ENCODE measurements around the gene CERS5. TPM values are rescaled to one million over a fixed set of nuclear protein-coding genes. Genes with fewer than 3 reads are reported as not detected.

The CERS5 gene, protein sequence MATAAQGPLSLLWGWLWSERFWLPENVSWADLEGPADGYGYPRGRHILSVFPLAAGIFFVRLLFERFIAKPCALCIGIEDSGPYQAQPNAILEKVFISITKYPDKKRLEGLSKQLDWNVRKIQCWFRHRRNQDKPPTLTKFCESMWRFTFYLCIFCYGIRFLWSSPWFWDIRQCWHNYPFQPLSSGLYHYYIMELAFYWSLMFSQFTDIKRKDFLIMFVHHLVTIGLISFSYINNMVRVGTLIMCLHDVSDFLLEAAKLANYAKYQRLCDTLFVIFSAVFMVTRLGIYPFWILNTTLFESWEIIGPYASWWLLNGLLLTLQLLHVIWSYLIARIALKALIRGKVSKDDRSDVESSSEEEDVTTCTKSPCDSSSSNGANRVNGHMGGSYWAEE
- polyA plus RNA-seq (2012; ENCODE audit: insufficient read depth, insufficient read length, low read depth) = 23.7 TPM

- Histone ChIP-seq H3K4me1 (no peaks in the 10 kb centered on the region), H3K4me3 (ENCODE audit: low read depth, low read length) (peak within 1 kb of the TSS; percentile 72), H3K27me3 (no peaks in the 10 kb centered on the region), H3K36me3 (no peaks in the 10 kb centered on the region), H3K9me3 (no peaks in the 10 kb centered on the region)
- DNase-seq = peak; percentile 100
- TF ChIP-seq, protein P1, sequence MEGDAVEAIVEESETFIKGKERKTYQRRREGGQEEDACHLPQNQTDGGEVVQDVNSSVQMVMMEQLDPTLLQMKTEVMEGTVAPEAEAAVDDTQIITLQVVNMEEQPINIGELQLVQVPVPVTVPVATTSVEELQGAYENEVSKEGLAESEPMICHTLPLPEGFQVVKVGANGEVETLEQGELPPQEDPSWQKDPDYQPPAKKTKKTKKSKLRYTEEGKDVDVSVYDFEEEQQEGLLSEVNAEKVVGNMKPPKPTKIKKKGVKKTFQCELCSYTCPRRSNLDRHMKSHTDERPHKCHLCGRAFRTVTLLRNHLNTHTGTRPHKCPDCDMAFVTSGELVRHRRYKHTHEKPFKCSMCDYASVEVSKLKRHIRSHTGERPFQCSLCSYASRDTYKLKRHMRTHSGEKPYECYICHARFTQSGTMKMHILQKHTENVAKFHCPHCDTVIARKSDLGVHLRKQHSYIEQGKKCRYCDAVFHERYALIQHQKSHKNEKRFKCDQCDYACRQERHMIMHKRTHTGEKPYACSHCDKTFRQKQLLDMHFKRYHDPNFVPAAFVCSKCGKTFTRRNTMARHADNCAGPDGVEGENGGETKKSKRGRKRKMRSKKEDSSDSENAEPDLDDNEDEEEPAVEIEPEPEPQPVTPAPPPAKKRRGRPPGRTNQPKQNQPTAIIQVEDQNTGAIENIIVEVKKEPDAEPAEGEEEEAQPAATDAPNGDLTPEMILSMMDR (IDR thresholded peaks at IDR 0.05; ENCODE audit: low read depth, low read length) = no peak; the same call in 1 of the 2 replicates
Measured at GRCh38 chr12:50167049-50167828, at the start of gene CERS5. TSS of gene CERS5 (minus strand) at chr12:50167369. CDS start at chr12:50167297, 72 bp downstream.

DNA sequence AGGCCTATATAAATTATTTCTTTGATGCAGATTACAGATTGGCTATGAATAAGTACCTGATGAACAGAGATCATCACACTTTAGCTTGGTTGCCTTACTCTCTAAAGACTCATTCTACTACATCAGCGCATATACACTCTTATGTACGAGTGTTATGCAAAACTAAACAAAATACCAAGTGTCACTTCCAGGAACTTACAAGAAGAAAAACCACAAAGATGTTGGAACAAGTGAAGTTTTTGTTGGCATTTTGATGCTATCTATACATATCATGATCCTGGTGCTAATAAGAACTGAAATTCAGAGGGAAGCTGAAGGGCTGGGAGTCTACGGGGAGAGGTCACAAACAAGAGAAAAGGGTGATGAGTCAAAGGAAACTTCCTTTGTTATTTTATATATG lies 47.9 kb upstream of the CERS5 start:
- Histone ChIP-seq H3K4me3 (ENCODE audit: low read depth, low read length) (no peak overlapping the region), H3K4me1 (peaks cover 6% of the 10 kb centered on the region), H3K27me3 (no peaks in the 10 kb centered on the region), H3K36me3 (peaks cover 39% of the 10 kb centered on the region), H3K9me3 (peaks cover 3% of the 10 kb centered on the region; the same call in 1 of the 2 replicates)
- TF ChIP-seq, protein P1 (IDR thresholded peaks at IDR 0.05; ENCODE audit: low read depth, low read length) = no peak
- DNase-seq = no peak

DNA sequence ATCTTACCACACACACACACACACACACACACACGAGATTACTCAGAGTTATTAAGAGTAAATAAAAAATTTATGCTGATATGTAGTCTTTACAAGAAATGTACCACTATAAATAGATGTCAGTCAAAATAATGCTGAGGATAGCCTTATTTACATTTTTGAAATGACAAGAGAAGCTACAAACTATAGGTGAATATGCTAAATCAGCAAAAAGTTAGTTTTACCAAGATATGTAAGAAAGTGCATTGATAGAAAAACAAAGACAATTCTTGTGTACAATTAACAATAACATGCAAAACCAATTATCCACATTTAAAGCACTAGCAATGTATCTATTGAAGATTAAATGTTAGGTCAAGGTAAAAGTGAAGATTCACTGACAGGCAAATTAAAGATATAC lies 46.8 kb upstream of the CERS5 start:
- TF ChIP-seq, protein P1 (IDR thresholded peaks at IDR 0.05; ENCODE audit: low read depth, low read length) = no peak
- Histone ChIP-seq H3K36me3 (peaks cover 37% of the 10 kb centered on the region), H3K27me3 (no peaks in the 10 kb centered on the region), H3K4me3 (ENCODE audit: low read depth, low read length) (no peak overlapping the region), H3K4me1 (peaks cover 3% of the 10 kb centered on the region), H3K9me3 (peaks cover 3% of the 10 kb centered on the region; the same call in 1 of the 2 replicates)
- DNase-seq = no peak

GRCh38 chr12:50213439-50213838 lies 46.3 kb upstream of the CERS5 start:
- TF ChIP-seq, protein P1 (IDR thresholded peaks at IDR 0.05; ENCODE audit: low read depth, low read length) = no peak
- no peak for DNase-seq
- Histone ChIP-seq H3K4me3 (ENCODE audit: low read depth, low read length) (no peak overlapping the region), H3K27me3 (no peaks in the 10 kb centered on the region), H3K36me3 (peaks cover 36% of the 10 kb centered on the region), H3K9me3 (peaks cover 3% of the 10 kb centered on the region; the same call in 1 of the 2 replicates), H3K4me1 (peaks cover 3% of the 10 kb centered on the region)

DNA sequence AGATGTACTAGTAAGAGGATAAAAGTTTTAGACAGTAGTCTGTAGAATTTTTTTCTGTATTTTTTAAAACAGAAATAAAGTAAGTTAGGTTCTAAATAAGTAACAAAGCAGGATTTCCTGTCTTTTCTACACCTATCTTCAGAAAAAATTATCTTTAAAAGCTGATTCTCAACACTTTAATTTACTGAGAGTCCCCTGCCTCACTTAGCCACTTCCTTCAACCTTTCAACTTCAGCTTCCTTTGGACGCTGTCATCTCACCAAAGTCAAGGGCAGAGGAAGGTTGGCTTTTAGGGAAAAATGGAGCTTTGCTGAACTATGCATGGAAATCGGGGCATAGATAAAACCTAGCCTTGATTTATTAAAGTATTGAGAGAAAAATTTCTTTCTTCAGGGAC lies 44.9 kb upstream of the CERS5 start:
- Histone ChIP-seq H3K27me3 (no peaks in the 10 kb centered on the region), H3K36me3 (peaks cover 28% of the 10 kb centered on the region), H3K4me3 (ENCODE audit: low read depth, low read length) (no peak overlapping the region), H3K9me3 (peaks cover 3% of the 10 kb centered on the region; the same call in 1 of the 2 replicates), H3K4me1 (peaks cover 3% of the 10 kb centered on the region)
- no peak for DNase-seq
- TF ChIP-seq, protein P1 (IDR thresholded peaks at IDR 0.05; ENCODE audit: low read depth, low read length) = no peak
